OCI-LY3 (cell line): ENCODE measurements around the gene PXYLP1.

Experiments used
- EZH2phosphoT487 ChIP-seq: fragments of 200-600 bp; shearing (Covaris generic); IDR thresholded peaks from 2 replicates; pipeline ENCODE4 v1.6.1; 2018; ENCODE audit warnings: antibody characterized with exemption, mixed run types, low read depth
- TF ChIP-seq, protein P1 (sequence below): fragments of 200-600, 300-600 bp; sonication (generic); IDR thresholded peaks from 2 replicates; pipeline ENCODE4 v1.5.1; 2014; ENCODE audit warnings: antibody characterized with exemption, low read length, low read depth

DNA sequence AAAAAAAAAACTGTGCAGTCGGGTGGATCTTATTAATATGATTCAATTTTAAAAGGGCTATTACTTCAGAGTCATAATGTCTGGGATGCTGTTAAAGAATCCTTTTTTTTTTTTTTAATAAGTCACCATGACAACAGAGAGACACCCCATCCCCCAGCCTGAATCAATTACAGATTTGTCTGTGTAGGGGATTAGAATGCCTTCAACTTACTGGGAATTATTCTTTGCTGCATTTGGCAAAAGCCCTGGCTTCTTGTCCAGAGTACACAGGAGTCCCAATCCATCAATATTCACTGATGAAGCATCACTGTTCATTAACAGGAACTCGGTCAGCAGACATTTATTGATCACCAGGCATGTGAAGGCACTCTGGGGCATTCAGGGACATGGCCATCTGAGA, 12.7 kb upstream of the PXYLP1 start:
- no peak for TF ChIP-seq EZH2phosphoT487
- TF ChIP-seq, protein P1, sequence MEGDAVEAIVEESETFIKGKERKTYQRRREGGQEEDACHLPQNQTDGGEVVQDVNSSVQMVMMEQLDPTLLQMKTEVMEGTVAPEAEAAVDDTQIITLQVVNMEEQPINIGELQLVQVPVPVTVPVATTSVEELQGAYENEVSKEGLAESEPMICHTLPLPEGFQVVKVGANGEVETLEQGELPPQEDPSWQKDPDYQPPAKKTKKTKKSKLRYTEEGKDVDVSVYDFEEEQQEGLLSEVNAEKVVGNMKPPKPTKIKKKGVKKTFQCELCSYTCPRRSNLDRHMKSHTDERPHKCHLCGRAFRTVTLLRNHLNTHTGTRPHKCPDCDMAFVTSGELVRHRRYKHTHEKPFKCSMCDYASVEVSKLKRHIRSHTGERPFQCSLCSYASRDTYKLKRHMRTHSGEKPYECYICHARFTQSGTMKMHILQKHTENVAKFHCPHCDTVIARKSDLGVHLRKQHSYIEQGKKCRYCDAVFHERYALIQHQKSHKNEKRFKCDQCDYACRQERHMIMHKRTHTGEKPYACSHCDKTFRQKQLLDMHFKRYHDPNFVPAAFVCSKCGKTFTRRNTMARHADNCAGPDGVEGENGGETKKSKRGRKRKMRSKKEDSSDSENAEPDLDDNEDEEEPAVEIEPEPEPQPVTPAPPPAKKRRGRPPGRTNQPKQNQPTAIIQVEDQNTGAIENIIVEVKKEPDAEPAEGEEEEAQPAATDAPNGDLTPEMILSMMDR, result no peak
